Natural killer cell (primary cell): ENCODE data around the gene CEP72. TPM values are rescaled to one million over a fixed set of nuclear protein-coding genes. Genes with fewer than 3 reads are reported as not detected.

ENCODE experiments used
- ATAC-seq, 3 donors: fragments of 150-1000 bp in 2 of 3; fragments of 200-7000 bp in 1 of 3; cut with Tn5 transposase; 1 replicate in 1 of 3; 2 replicates in 2 of 3; pipeline ENCODE4 v1.10.0; 2021; ENCODE audit warnings: mild to moderate bottlenecking in 2 of 3, moderate library complexity in 2 of 3
- DNase-seq, 2 donors: peaks; one replicate each; pipeline versions ENCODE4 v3.0.0 to v3.0.0-alpha.2; 2013 to 2021; ENCODE audit warnings: mixed read lengths in 1 of 2
- H3K27ac ChIP-seq: one replicate; pipeline ENCODE4 v1.5.1; 2013; ENCODE audit warnings: mild to moderate bottlenecking, low read length
- H3K27me3 ChIP-seq: one replicate; pipeline ENCODE4 v1.6.1; 2013; ENCODE audit warnings: low read length; ENCODE audit not compliant: control insufficient read depth, insufficient read depth
- H3K36me3 ChIP-seq: one replicate; pipeline ENCODE4 v1.6.1; 2013; ENCODE audit warnings: low read length; ENCODE audit not compliant: control insufficient read depth, insufficient read depth
- H3K4me1 ChIP-seq: one replicate; pipeline ENCODE4 v1.6.1; 2013; ENCODE audit warnings: low read length; ENCODE audit not compliant: control insufficient read depth, insufficient read depth
- H3K4me3 ChIP-seq: one replicate; pipeline ENCODE4 v1.5.1; 2013; ENCODE audit warnings: low read length
- H3K9me3 ChIP-seq: one replicate; pipeline ENCODE4 v1.6.1; 2013; ENCODE audit warnings: low read length; ENCODE audit not compliant: control insufficient read depth, insufficient read depth
- H3K27ac Mint-ChIP-seq, 2 donors: one replicate each; pipeline ENCODE4 v1.8.0; 2022; ENCODE audit warnings: mild to moderate bottlenecking in 2 of 2, mixed read lengths in 2 of 2, moderate library complexity in 1 of 2
- H3K27me3 Mint-ChIP-seq, 2 donors: one replicate each; pipeline ENCODE4 v1.8.0; 2022; ENCODE audit warnings: low read depth in 2 of 2, mixed read lengths in 2 of 2
- H3K36me3 Mint-ChIP-seq: one replicate; pipeline ENCODE4 v1.8.0; 2022; ENCODE audit warnings: mixed read lengths
- H3K4me1 Mint-ChIP-seq, 2 donors: one replicate each; pipeline ENCODE4 v1.8.0; 2022; ENCODE audit warnings: mixed read lengths in 2 of 2
- H3K4me3 Mint-ChIP-seq: one replicate; pipeline ENCODE4 v1.8.0; 2022; ENCODE audit warnings: mild to moderate bottlenecking, moderate library complexity, mixed read lengths
- H3K9me3 Mint-ChIP-seq, 2 donors: one replicate each; pipeline ENCODE4 v1.8.0; 2022; ENCODE audit warnings: mixed read lengths in 2 of 2
- WGBS: methylation state at CpG from one replicate; pipeline ENCODE4 v1.1.7; 2013; ENCODE audit warnings: missing lambda C conversion rate; ENCODE audit not compliant: insufficient coverage; 5-methylcytosine and 5-hydroxymethylcytosine counted together
- intact Hi-C: fragments of 100-400 bp; cut with micrococcal nuclease; formaldehyde crosslinking; loops from one replicate; pipeline ENCODE4 v1.14.2; 2022
- total RNA-seq, 4 donors: library from RNA; stranded (reverse); fragments of 120-200 nt in 1 of 4; gene quantifications; one replicate each; pipeline versions ENCODE4 v1.2.3 to v1.2.4, GENCODE V29; 2013 to 2022
- TF ChIP-seq, protein P1 (sequence below): fragments of 200-600 bp; IDR thresholded peaks from one replicate; pipeline ENCODE4 v1.8.0; 2022; ENCODE audit warnings: antibody characterized with exemption

The CEP72 gene
- total RNA-seq, 3 donors from 2014 or later (not counting 1 experiment from before 2014, with no cell fraction given) = 12.2 to 15.1 (median 12.3) TPM

DNA sequence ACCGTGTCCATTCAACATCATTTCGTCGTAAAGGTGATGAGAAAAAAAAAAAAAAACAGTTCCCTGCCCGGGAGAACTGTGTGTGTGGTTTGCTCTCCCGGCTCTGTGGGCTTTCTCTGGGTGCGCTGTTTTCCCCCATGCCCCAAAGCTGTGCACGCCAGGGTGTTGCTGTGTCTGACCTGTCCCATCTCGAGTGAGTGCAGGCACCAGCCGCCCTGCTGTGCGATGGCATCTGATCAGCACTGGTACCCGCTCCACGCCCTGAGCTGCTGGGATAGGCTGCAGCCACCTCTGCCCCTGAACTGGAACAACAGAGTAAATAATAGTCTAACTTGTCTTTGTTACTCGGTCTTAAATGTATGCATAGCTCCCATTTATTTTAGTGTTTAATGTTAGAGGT lies 33.3 kb downstream of the CEP72 start:
- H3K36me3 ChIP-seq = peaks cover 10% of the 10 kb centered on the region
- WGBS = 96% methylated on average over 13 of the region's 13 CpGs
- TF ChIP-seq, protein P1, sequence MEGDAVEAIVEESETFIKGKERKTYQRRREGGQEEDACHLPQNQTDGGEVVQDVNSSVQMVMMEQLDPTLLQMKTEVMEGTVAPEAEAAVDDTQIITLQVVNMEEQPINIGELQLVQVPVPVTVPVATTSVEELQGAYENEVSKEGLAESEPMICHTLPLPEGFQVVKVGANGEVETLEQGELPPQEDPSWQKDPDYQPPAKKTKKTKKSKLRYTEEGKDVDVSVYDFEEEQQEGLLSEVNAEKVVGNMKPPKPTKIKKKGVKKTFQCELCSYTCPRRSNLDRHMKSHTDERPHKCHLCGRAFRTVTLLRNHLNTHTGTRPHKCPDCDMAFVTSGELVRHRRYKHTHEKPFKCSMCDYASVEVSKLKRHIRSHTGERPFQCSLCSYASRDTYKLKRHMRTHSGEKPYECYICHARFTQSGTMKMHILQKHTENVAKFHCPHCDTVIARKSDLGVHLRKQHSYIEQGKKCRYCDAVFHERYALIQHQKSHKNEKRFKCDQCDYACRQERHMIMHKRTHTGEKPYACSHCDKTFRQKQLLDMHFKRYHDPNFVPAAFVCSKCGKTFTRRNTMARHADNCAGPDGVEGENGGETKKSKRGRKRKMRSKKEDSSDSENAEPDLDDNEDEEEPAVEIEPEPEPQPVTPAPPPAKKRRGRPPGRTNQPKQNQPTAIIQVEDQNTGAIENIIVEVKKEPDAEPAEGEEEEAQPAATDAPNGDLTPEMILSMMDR = no peak
- H3K4me1 ChIP-seq = no peaks in the 10 kb centered on the region
- DNase-seq (no peak), ATAC-seq (no peak)
- intact Hi-C loops = no loop called here
- Mint-ChIP-seq H3K27ac (no peak overlapping the region), H3K4me1 (peaks cover 0 to 5% of the 10 kb centered on the region in 2 donors), H3K36me3 (peaks cover 8% of the 10 kb centered on the region), H3K4me3 (no peak overlapping the region), H3K9me3 (no peaks in the 10 kb centered on the region), H3K27me3 (no peaks in the 10 kb centered on the region)
- H3K9me3 ChIP-seq = peaks cover 22% of the 10 kb centered on the region
- H3K27ac ChIP-seq = no peak overlapping the region
- no peak overlapping the region for H3K4me3 ChIP-seq
- H3K27me3 ChIP-seq = no peaks in the 10 kb centered on the region

DNA sequence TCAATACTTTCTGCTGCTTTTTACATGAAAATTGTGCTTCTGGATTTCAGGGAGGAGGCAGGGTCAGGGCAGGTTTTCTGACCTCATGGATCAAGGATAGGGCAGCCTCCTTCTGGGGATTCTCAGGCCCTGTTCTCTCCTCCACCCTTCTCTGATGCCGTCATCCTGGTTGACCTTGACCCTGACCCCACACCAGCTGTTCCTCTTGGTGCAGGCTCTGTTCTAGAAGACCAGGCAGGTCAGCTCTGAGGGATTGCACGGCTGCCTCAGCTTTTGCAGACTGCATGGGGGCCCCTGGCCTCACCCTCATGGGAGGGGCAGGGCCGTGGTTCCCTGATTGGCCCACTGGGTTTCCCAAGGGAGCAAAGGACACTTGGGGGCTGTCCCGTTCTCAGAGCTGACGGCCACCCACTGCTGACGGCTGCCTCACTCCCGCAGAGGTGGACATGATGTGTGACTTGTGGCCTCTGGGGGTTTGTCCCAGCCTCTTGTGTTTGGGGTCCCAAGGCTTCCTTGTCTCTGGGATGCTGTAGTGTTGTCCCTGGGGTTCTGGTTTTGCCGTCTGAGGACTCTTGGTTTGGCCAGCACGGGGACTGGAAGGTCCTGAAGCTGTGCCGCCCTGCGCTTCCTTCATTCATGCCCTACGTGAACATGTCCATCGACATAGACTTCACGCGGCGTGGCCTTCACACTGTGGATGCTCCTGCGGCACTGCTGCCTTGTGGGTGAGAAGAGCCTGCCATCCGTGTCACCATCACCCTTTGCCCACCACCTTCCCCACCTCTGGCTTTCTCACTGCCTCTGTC lies 34.5 kb downstream of the CEP72 start:
- DNase-seq (no peak), ATAC-seq (no peak)
- no peak overlapping the region for H3K4me3 Mint-ChIP-seq
- Histone ChIP-seq H3K27me3 (no peaks in the 10 kb centered on the region), H3K4me3 (no peak overlapping the region), H3K9me3 (peaks cover 25% of the 10 kb centered on the region), H3K4me1 (no peaks in the 10 kb centered on the region), H3K27ac (no peak overlapping the region), H3K36me3 (peaks cover 2% of the 10 kb centered on the region)
- H3K36me3 Mint-ChIP-seq = peaks cover 8% of the 10 kb centered on the region
- no peaks in the 10 kb centered on the region for H3K9me3 Mint-ChIP-seq
- intact Hi-C loops = no loop called here
- TF ChIP-seq, protein P1 = no peak
- peaks cover 0 to 5% of the 10 kb centered on the region in 2 donors for H3K4me1 Mint-ChIP-seq
- 96% methylated on average over 17 of the region's 18 CpGs for WGBS
- H3K27ac Mint-ChIP-seq = peak overlapping the region in 1 of 2 donors; percentile 48
- no peaks in the 10 kb centered on the region for H3K27me3 Mint-ChIP-seq

DNA sequence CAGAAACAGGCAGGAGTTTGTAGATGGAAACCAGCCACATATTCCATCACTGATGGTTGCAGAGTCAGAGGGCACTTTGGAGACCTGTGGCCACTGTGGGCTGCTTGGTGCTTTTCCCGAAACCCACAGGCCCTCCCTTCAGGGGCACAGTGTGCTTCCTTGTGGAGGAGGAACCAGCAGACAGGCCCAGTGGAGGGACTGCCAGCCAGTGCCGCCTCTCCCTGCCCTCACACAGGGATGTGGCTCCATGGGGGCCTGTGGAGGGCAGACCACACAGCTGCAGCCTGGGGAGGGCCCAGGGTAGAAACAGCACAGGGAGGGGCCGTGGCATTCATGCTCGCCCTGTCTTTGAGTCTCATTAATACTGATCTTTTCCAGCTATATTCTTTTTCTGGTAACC lies 35.2 kb downstream of the CEP72 start:
- Histone ChIP-seq H3K36me3 (peaks cover 4% of the 10 kb centered on the region), H3K27me3 (no peaks in the 10 kb centered on the region), H3K27ac (no peak overlapping the region), H3K4me3 (no peak overlapping the region), H3K4me1 (no peaks in the 10 kb centered on the region), H3K9me3 (peaks cover 25% of the 10 kb centered on the region)
- H3K4me1 Mint-ChIP-seq = peaks cover 0 to 5% of the 10 kb centered on the region in 2 donors
- no peak overlapping the region for H3K4me3 Mint-ChIP-seq
- WGBS = 98% methylated on average over 3 of the region's 4 CpGs
- ATAC-seq = no peak
- H3K36me3 Mint-ChIP-seq = peaks cover 8% of the 10 kb centered on the region
- TF ChIP-seq, protein P1 = no peak
- no peaks in the 10 kb centered on the region for H3K27me3 Mint-ChIP-seq
- intact Hi-C loops = no loop called here
- H3K9me3 Mint-ChIP-seq = no peaks in the 10 kb centered on the region
- H3K27ac Mint-ChIP-seq = no peak overlapping the region
- no peak for DNase-seq
